Glomerular visceral epithelial cell (primary cell): Measurements from ENCODE around the gene HMGN3.
A peak's percentile ranks its signal among the peaks of the same experiment; 100 is the strongest.
"Not testable (repeated sequence)": the region's sequence is repeated elsewhere in the genome, so short reads cannot be mapped to it uniquely, and the experiment has no call there.

Experiments
- DNase-seq: peaks from one replicate; pipeline ENCODE4 v3.0.0-alpha.2; 2016; ENCODE audit errors: extremely low spot score

The HMGN3 gene

DNA sequence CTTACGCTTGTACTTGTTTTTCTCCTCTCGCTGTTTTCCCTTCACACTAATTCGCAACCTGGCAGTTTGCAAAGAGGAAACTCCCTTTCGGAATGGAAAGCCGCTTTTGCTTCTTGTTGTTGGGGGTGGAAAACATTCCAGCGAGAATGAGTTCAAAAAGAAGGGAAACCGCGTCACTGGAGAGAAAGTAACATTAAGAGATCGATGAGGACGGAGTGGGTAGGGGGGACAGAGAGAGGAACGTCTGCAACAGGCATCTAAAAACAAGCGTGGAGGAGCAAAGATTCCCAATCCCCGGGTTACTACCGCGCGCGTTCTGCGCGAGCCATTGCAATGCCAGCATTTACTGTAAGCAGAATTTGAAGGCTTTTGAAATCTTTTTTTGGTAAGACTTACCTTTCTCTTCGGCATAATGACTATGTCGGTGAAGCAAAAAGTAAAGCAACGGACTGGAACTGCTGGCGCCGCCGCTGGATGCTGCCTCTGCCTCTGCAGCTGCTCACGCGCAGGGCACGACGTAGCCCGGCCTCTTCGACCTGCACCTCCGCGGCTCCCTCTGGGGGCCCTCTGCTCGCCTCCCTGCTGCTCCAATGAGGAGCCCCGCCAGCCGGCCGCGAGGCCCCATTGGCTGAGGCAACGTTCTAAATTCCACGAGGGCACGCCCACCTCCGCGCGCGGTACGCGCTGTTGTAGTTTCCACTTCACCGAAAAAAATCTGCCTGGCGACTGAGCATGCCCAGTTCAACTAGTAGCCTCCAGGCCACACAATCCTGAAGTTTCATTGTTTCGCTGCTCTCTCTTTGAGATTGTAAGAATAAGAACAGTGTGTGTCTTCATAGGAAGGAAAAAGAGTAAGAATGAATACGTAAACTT, at the start of gene HMGN3:
HMGN3 (minus strand) TSS at position 533 of the 873 bp plus-strand sequence.
- DNase-seq = peak; percentile 94

DNA sequence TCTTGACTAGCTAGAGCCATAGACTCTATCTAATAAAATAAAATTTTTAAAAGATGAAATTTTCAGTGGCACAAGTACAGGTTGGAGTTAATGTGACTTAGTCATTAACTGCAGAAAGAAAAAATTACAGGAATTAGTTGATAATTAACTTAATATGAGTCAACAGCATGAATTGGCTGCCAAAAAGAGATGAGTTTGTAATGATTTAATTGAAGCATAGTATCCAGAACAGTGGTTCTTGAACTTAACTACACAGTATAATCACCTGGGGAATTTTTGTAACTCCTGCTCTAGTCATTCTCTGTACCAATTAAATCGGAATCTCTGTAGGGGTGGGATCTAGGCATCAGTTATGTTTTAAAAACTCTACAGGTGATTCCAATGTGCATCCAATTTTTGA, 46.3 kb upstream of the HMGN3 start:
- peak; percentile 38 for DNase-seq

DNA sequence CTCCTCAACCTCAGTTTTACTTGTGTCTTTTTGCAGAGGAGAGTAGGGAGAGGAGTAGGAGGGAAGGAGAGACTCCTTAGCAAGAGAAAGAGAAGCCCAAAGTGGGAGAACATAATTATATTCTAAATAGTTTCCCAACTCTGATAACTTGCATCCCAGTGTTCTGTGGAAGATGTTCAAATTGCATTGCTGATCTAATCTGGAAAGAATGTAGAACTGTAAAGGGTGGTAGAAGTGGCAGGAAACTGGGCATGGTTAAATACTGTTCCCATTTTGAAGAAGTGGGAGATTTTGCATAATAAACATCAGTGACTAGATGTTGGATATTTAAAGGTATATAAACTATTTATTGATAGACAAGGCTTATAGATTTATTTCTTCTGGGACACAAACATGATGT, 42.6 kb upstream of the HMGN3 start:
- peak; percentile 60 for DNase-seq

DNA sequence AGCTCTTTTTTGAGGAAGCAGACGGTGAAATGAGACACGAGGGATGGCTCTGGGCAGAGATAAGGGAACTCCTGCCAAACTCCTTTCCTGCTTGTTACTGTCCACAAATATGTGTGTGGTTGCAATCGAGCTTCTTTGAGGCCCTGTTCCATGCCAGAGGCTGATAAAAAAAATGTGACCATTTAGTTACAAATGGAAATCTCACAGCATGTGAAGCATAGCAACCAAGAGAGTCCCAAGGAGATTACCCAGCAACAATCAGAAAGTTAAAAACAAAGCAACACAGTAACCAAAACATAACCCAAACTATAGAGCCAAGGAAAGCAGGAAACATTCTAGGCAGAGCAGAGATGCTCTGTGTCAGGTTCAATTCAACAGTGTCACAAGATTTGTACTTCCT, 35.4 kb upstream of the HMGN3 start:
- peak; percentile 66 for DNase-seq

DNA sequence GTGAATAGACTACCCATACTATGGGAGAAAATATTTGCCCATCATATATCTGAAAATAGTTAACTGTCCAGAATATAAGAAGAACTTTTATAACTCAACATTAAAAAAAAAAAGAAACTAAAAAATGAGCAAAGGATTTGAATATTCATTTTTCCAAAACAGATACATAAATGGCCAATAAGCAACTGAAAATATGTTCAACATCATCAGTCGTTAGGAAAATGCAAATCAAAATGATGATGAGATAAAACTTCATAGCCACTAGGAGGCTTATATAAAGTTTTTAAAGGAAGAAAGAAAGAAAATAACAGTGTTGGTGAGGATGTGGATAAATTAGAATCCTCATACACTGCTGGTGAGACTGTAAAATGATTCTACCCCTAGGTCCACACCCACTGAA, 32.6 kb upstream of the HMGN3 start:
- no peak for DNase-seq

DNA sequence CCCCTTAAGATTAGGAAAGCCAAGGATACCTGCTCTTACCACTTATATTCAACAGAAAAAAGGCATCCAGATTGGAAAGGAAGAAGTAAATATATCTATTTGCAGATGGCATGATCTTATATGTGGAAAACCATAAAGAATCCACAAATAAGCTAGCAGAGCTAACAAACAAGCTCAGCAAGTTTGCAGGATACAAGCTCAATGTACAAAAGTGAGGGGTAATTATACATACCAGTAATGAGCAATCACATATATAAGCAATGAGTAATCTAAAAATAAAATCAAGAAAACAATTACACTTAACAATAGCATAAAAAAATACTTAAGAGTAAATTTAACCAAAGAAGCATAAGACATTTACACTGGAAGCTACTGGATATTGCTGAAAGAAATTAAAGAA, 31.6 kb upstream of the HMGN3 start:
- no peak for DNase-seq

DNA sequence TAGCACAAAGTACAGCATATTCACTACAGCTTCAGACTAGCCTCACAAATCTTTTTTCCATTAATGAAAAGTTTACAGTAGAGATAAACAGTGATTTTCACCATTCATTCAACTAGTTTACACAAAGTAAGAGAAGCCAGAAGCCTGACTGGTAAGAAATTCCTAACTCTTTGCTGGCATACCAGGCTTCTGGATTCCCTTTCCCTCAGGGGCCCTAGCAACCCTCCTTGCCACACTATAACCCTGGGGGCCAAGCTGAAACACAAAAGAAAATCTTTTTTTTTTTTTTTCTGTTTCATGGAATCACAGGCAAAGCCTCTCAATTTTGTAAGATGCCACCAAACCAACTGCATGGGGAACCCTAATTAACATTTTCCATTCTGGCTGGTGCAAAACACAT, 28.9 kb upstream of the HMGN3 start:
- no peak for DNase-seq

DNA sequence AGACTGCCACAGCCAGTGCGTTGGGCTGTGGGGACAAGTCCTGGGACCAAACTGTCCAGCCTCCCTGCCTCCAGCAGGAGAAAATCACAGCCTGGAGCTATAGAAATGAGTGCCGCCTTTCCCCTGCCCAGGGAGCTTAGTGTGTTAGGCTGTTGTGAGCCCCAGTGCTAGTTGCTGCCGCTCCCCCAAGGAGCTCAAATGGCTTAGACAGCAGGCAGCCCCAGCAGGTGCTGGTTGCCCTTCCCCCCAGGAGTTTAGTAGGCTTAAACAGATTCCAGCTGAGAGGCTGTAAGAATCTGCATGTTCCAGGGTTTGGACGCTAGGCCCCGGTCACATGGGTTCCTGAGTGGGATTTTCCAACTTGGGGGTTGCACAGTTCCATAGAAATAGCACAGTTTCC, 27.2 kb upstream of the HMGN3 start:
- DNase-seq = no peak

DNA sequence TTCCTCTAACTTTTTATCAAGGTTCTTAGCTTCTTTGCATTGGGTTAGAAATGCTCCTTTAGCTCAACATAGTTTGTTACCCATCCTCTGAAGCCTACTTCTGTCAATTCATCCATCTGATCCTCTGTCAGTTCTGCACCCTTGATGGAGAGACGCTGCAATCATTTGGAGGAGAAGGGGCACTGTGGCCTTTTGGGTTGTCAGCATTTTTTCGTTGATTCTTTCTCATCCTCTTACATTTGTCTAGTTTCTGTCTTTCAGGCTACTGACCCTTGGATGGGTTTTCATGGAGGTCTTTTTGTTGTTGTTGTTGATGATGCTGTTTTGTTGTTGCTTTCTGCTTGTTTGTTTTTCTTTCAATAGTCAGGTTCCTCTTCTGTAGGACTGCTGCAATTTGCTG, 26.3 kb upstream of the HMGN3 start:
- no peak for DNase-seq

DNA sequence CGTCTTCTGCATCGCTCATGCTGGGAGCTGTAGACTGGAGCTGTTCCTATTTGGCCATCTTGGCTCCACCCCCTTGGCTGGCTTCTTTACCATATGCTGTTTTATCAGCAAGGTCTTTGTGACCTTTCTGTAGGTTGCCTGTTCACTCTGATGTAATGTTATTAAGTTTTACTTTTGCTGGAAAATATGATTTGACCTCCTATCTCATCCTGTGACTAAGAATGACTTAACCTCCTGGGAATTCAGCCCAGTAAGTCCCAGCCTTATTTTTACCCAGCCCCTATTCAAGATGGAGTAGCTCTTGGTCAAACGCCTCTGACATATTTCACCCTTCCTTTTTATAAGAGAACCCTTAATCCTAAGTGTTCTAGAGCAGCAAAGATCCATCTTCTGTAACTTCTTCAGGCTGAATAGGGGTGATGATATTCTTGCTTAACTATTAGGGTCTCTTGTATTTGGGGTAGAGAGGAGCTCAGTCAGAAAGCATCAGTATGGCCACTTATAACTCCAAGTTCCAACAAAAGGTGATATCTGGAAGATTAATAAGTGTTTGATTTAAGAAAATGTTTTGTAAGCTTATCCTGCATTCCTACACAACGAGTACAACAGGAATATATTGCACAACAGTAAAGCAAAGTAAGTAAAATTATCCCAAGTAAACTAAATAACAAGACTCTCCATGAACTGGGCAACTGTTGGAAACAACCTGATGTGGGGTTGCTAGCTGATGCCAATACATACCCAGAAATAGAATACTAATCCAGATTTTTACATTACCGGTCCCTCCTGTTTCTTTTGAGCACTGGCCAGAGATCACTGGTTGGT, 23.1 kb upstream of the HMGN3 start:
- DNase-seq = peak; percentile 18

DNA sequence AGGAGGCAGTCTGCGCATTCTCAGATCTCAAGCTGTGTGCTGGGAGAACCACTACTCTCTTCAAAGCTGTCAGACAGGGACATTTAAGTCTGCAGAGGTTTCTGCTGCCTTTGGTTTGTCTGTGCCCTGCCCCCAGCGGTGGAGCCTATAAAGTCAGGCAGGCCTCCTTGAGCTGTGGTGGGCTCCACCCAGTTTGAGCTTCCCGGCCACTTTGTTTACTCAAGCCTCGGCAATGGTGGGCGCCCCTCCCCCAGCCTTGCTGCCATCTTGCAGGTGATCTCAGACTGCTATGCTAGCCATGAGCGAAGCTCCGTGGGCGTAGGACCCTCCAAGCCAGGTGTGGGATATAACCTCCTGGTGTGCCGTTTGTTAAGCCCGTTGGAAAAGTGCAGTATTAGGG, 22.3 kb upstream of the HMGN3 start:
- not testable (repeated sequence) for DNase-seq

DNA sequence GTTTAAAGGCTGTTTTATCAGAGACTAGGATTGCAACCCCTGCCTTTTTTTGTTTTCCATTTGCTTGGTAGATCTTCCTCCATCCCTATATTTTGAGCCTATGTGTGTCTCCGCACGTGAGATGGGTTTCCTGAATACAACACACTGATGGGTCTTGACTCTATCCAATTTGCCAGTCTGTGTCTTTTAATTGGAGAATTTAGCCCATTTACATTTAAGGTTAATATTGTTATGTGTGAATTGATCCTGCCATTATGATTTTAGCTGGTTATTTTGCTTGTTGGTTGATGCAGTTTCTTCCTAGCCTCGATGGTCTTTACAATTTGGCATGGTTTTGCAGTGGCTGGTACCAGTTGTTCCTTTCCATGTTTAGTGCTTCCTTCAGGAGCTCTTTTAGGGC, 20.6 kb upstream of the HMGN3 start:
- DNase-seq = not testable (repeated sequence)

DNA sequence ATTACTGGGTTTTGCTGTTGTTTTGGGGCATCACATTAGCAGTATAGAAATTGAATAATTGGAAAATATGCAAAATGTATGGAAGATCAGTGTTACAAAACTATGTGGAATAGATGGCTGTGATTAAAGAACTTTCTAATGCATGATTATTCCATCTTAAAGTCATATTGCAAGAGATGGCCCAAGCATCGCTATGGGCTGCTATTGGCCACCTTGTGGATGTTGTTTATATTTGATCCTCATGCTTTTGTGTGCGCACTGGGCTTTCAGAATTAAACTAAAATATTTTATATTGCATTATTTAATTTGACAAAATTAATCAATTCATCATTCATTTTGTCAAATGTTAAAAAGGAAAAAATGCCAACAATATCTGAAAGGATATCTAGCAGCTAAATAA, 16.1 kb upstream of the HMGN3 start:
- no peak for DNase-seq

DNA sequence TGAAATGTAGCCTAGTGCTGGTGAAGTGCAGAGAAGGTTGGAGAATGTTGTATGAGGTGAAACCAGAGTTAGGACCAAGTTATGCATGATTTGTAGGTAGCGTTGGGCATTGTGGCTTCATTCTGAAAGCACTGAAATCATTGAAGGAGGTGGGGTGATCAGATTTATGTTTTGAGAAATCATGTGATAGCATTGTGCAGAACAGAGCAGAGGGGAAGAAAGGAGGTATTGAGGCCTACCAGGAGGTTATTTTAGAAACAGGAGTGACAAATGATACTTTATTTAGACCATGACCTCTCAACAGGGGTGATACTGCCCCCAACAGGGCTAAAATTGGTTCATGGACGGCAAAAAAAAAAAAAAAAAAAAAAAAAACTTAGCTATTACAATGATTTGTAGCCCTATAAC, 15.6 kb upstream of the HMGN3 start:
- no peak for DNase-seq

DNA sequence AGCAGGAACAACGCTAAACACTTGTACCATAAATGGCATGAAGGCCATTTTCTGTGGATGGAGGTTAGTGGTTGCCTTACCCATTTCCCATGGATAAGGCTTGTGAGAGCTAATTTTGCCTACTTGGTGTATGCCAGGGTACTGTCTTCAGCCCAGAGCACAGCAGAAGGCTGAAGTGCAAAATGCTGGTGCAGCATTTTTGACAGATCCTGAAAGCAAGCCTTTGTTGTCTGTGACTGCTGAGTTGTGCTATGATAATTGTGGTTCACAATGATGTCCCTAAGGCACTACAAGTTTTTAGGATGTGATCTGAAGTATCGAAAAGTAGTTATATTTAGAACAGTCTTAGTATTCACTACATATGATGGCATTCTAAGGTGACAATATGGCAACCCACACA, 14.7 kb upstream of the HMGN3 start:
- no peak for DNase-seq

DNA sequence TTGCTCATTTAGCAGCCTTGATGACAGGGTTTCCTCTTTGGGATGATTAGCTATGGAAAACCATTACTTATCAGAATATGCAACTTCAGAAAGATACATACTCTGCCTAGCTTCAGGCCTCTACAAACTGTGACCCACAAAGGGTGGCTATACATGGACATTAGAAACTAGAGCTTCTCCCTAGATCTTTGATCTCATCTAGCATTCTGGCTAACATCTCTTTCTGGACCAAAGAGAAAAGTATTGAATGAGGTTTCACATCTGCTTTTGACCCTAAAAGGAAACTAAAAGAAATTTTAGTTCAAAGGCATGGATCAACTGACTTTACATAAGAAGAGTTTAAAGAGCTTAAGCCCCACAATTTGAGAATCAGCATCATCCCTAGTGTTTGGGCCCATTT, 12.4 kb upstream of the HMGN3 start:
- DNase-seq = no peak

DNA sequence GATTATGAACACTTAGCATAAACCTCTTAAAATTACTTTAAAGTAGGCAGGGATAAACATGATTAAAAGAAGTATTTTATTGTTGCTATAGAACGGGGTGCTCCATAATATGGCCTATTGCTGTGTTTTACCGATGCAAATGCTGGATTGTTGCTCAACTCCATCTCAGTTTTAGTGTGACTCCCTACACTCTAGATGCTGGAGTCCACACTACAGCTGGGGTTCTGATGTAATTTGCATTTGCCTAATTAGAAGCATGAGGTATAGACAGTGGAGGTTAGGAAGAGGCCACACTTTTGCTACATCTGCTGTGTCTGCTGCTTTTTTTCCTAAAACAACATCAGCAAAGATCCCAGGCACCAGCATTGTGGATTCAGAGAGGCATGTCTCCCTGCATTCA, 6.7 kb upstream of the HMGN3 start:
- DNase-seq = no peak

DNA sequence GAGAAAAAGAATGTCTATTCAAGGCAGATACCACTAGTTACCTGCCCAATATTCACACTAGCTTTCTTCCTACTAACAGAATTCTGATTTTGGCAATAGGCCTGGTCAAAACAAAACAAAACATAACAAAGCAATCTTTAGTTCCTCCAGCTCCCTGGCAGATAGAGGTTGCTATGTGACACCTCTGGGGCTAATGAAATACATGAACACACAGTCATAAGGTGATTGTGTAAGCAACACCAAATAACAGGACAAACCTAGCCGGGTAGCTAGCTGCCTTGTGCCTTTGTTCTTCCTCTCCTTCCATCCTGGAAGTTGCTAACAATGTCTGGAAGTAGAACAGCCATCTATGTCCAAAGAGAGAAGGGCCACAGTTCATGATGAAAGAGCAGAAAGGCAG, 6.0 kb upstream of the HMGN3 start:
- DNase-seq = no peak

DNA sequence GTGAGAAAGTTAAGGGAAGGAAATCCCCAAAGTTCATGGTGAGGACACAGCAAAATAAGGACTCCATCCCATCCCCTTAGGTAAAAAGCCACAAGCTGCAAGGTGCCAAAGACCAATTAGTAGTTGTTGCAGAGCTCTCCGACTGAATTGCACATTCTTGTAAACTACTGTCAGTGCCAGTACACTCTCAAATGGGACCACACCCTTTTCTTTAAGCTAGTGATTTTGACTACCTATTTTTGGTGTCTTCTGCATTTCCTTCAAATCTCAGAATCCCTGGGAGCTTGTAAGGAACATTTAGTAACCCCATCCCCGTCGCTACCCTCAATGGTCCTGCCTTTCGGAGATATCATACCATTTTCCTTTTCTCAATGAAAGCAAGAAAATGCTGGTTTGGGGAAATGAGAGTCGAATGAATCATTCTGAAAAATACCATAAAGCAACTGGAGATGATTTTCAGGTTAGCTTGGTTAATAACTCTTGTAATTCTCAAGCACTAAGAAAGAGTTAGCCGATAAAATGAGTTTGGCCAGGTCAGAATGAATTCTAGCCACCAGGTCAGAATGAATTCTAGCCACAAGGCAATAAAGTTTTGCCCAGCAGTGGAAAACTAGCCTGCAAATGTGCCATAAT, 5.2 kb upstream of the HMGN3 start:
- no peak for DNase-seq

DNA sequence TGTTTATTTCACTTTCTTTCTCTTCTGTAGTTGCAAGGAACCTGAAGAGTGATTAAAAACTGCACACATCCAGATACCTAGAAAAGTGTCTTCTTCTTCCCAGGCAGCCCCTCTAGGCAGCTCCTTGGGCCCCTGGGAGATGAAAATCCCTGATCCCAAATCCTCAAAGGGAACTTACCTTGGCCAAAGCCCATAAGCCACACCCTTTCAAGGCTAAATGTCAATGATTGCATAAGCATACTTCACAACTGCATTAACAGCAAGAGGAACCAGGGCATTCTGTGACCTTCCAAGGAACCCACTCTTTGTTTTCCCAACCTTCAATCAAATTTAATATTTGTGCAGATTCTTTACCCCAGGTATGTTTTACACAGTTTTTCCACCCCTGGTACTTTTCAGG, 4.4 kb upstream of the HMGN3 start:
- no peak for DNase-seq

DNA sequence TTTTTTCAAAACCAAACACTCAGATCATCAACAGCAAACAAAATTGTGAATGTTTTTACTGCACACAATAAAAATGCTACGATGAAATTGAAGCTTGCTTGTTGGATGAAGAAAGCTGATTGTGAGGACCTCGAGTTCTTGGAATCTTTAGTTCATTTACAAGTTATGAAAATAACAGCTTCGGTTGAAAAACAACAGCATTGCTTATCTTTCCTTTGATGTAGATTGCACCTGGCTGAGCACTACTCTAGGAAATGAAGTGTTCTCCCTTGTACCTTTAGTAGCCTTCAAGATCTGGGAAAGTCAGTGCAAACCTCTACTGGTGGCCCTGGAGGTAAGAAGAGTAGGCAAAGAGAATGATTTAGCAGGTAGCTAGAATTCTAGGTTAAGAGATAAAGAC, 2.2 kb upstream of the HMGN3 start:
- DNase-seq = no peak

DNA sequence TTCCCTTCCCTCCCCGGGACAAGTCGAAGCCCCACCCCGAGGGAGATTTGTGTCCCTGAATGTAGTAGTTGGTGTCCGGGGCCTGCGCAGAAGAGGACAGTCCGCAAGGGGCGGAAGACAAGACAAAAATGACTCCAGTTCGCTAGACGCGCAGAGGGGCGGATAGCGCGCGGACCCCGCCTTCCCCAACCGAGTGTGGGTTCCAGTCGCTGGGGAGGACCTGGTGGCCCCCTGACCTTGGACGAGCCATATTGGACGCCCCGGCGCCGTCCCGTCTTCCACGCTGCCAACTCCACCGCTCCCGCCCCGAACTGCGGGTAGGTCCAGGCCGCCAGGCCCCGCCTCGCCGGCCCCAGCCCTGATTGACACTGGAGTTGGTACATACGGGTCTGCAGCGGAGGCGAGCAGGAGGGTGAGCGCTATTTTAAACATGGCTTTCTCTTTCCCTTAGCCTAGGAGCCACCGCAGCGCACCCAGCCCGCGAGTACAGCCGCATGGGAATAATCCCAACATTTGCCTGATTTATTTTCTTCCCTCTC, 802 bp downstream of the HMGN3 start:
- DNase-seq = peak; percentile 93
